Activated CD8-positive, alpha-beta memory T cell treated with anti-CD3 and anti-CD28 coated beads for 36 hours (primary cell): Measurements from ENCODE around the gene COL23A1. TPM values are rescaled to one million over a fixed set of nuclear protein-coding genes. Genes with fewer than 3 reads are reported as not detected.
"Not testable (repeated sequence)": the region's sequence is repeated elsewhere in the genome, so short reads cannot be mapped to it uniquely, and the experiment has no call there.

Experiments
- CTCF ChIA-PET: fragments of 350-600 bp; sonication (Branson Sonifier 250); formaldehyde crosslinking; loops from one replicate; lab custom pipeline; 2021; ENCODE audit warnings: antibody characterized with exemption; lab: Charles Lee
- POLR2A ChIA-PET: fragments of 350-600 bp; sonication (Branson Sonifier 250); formaldehyde crosslinking; loops from one replicate; lab custom pipeline; 2021; ENCODE audit warnings: antibody characterized with exemption; lab: Charles Lee
- total RNA-seq, 2 experiments: library from RNA; stranded (reverse); gene quantifications; one replicate each; pipeline ENCODE4 v1.2.3, GENCODE V29; 2021

COL23A1 gene
- total RNA-seq, 2 experiments from 2014 or later: 0.11 to 0.13 TPM

- ChIA-PET POLR2A (no interaction called here), CTCF (interaction anchor here (1.0 to 1.5 kb wide), 2 partner anchors 41 to 356 kb away, joined by 3 read pairs; no protein-coding TSS in a partner anchor)
Observed at GRCh38 chr5:178590924-178591423, 781 bp upstream of the COL23A1 start.

GRCh38 chr5:178589180-178590140 is 733 bp downstream of the COL23A1 start:
- ChIA-PET POLR2A (no interaction called here), CTCF (interaction anchor here (1.1 to 1.5 kb wide), 2 partner anchors 309 to 354 kb away, joined by 3 read pairs; no protein-coding TSS in a partner anchor)

- ChIA-PET POLR2A (no interaction called here), CTCF (no interaction called here)
Observed at GRCh38 chr5:178588769-178589168, 1.4 kb downstream of the COL23A1 start.

GRCh38 chr5:178587763-178588611 is 2.2 kb downstream of the COL23A1 start:
- ChIA-PET POLR2A (no interaction called here), CTCF (interaction anchor here (0.6 to 0.8 kb wide), 2 partner anchors 267 to 1951 kb away, joined by 4 to 5 read pairs; no protein-coding TSS in a partner anchor)

GRCh38 chr5:178586396-178586795 is 3.8 kb downstream of the COL23A1 start:
- POLR2A ChIA-PET: no interaction called here
- CTCF ChIA-PET: interaction anchor here (0.6 kb wide), 1 partner anchor 757 kb away, joined by 3 read pairs; no protein-coding TSS in a partner anchor

- CTCF ChIA-PET, POLR2A ChIA-PET: not testable (repeated sequence)
Observed at GRCh38 chr5:178585421-178585820, 4.8 kb downstream of the COL23A1 start.

- CTCF ChIA-PET: no interaction called here
- POLR2A ChIA-PET: no interaction called here
Observed at GRCh38 chr5:178583279-178583678, 6.9 kb downstream of the COL23A1 start.

GRCh38 chr5:178582291-178582690 is 7.9 kb downstream of the COL23A1 start:
- ChIA-PET CTCF (interaction anchor here (0.6 kb wide), 1 partner anchor 789 kb away, joined by 3 read pairs; no protein-coding TSS in a partner anchor), POLR2A (no interaction called here)

- ChIA-PET CTCF (interaction anchor here (0.6 kb wide), 1 partner anchor 789 kb away, joined by 3 read pairs; no protein-coding TSS in a partner anchor), POLR2A (no interaction called here)
Observed at GRCh38 chr5:178581621-178582020, 8.6 kb downstream of the COL23A1 start.

- POLR2A ChIA-PET: no interaction called here
Observed at GRCh38 chr5:178580271-178580955, 9.8 kb downstream of the COL23A1 start.

GRCh38 chr5:178577944-178578343 is 12.2 kb downstream of the COL23A1 start:
- CTCF ChIA-PET: no interaction called here
- POLR2A ChIA-PET: no interaction called here

More at GRCh38 chr5:178580271-178580955, 9.8 kb downstream of the COL23A1 start:
- CTCF ChIA-PET: no interaction called here

- ChIA-PET CTCF (no interaction called here), POLR2A (no interaction called here)
Observed at GRCh38 chr5:178577376-178577839, 12.8 kb downstream of the COL23A1 start.

GRCh38 chr5:178576591-178577351 is 13.4 kb downstream of the COL23A1 start:
- ChIA-PET POLR2A (no interaction called here), CTCF (interaction anchor here (0.5 kb wide), 1 partner anchor 92 kb away, joined by 3 read pairs; no protein-coding TSS in a partner anchor)

- CTCF ChIA-PET: no interaction called here
- POLR2A ChIA-PET: no interaction called here
Observed at GRCh38 chr5:178573216-178573615, 17.0 kb downstream of the COL23A1 start.

- POLR2A ChIA-PET: no interaction called here
- CTCF ChIA-PET: no interaction called here
Observed at GRCh38 chr5:178572617-178573016, 17.6 kb downstream of the COL23A1 start.

GRCh38 chr5:178569485-178569884 is 20.7 kb downstream of the COL23A1 start:
- CTCF ChIA-PET: no interaction called here

GRCh38 chr5:178564811-178565550 is 25.2 kb downstream of the COL23A1 start:
- POLR2A ChIA-PET: no interaction called here
- CTCF ChIA-PET: no interaction called here

More at GRCh38 chr5:178569485-178569884, 20.7 kb downstream of the COL23A1 start:
- POLR2A ChIA-PET: no interaction called here
